Bronchial epithelial cell (primary cell): ENCODE measurements around the gene BNC1. TPM values are rescaled to one million over a fixed set of nuclear protein-coding genes. Genes with fewer than 3 reads are reported as not detected.
"Not testable (repeated sequence)": the region's sequence is repeated elsewhere in the genome, so short reads cannot be mapped to it uniquely, and the experiment has no call there.

Experiments used
- DNase-seq: peaks from one replicate; pipeline ENCODE4 v3.0.0-alpha.2; 2010; ENCODE audit warnings: low read depth
- FAIRE-seq: peaks from 2 replicates; lab custom pipeline; 2011; peaks lifted over from hg19 to GRCh38; lab: Jason Lieb, UNC
- H3K27me3 ChIP-seq: 2 replicates; pipeline ENCODE4 v1.5.1; 2011; ENCODE audit warnings: low read length; ENCODE audit not compliant: control insufficient read depth, insufficient read depth
- H3K36me3 ChIP-seq: 2 replicates; pipeline ENCODE4 v1.5.1; 2011; ENCODE audit warnings: low read length; ENCODE audit not compliant: control insufficient read depth, insufficient read depth
- H3K4me3 ChIP-seq: 2 replicates; pipeline ENCODE4 v1.5.1; 2011; ENCODE audit warnings: mild to moderate bottlenecking, low read depth, low read length, control low read depth
- total RNA-seq: library from RNA; depleted of rRNA; stranded (reverse); fragments of >200 nt; gene quantifications from 2 replicates; pipeline ENCODE4 v1.2.1, GENCODE V29; 2014
- TF ChIP-seq, protein P1 (sequence below): IDR thresholded peaks from 2 replicates; pipeline ENCODE4 v1.5.1; 2011; ENCODE audit warnings: mild to moderate bottlenecking, moderate library complexity, low read length, control low read depth, inconsistent platforms; ENCODE audit not compliant: insufficient read depth, severe bottlenecking

Gene BNC1
- total RNA-seq, 1 donor from 2014 or later = 74.2 TPM

DNA sequence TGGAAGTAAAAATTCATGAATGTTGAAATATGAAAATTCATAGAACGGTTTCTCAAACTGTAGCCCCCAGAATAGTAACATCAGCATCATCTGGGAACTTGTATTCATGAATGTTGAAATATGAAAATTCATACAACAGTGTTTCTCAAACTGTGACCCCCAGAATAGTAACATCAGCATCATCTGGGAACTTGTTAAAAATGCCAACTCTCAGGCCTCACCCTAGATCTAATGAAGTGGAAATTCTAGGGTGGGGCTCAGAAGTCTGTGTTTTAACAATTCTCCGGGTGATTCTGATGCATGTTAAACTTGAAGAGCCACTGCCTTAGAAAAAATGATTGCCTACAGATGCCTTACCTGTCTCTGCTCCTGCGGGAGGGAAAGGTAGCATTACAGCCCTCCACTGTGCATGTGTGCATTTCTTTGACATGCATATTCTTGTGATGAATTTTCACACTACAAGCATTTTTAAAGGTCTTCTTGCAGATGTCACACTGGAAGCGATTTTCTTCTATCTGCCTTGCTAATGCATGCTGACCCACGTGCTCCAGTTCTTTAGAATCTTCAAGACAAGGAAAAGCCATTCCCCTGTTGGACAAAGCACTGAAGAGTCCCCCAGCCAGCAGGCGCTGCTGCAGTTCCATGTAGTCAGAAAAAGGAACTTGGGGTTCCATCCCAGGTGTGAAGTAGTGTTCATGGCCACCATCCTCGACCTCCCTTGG, 21.7 kb downstream of the BNC1 start:
- DNase-seq (no peak), FAIRE-seq (no peak)
- TF ChIP-seq, protein P1, sequence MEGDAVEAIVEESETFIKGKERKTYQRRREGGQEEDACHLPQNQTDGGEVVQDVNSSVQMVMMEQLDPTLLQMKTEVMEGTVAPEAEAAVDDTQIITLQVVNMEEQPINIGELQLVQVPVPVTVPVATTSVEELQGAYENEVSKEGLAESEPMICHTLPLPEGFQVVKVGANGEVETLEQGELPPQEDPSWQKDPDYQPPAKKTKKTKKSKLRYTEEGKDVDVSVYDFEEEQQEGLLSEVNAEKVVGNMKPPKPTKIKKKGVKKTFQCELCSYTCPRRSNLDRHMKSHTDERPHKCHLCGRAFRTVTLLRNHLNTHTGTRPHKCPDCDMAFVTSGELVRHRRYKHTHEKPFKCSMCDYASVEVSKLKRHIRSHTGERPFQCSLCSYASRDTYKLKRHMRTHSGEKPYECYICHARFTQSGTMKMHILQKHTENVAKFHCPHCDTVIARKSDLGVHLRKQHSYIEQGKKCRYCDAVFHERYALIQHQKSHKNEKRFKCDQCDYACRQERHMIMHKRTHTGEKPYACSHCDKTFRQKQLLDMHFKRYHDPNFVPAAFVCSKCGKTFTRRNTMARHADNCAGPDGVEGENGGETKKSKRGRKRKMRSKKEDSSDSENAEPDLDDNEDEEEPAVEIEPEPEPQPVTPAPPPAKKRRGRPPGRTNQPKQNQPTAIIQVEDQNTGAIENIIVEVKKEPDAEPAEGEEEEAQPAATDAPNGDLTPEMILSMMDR = no peak
- no peak overlapping the region for H3K4me3 ChIP-seq
- peaks cover 27% of the 10 kb centered on the region for H3K36me3 ChIP-seq
- H3K27me3 ChIP-seq = no peaks in the 10 kb centered on the region

DNA sequence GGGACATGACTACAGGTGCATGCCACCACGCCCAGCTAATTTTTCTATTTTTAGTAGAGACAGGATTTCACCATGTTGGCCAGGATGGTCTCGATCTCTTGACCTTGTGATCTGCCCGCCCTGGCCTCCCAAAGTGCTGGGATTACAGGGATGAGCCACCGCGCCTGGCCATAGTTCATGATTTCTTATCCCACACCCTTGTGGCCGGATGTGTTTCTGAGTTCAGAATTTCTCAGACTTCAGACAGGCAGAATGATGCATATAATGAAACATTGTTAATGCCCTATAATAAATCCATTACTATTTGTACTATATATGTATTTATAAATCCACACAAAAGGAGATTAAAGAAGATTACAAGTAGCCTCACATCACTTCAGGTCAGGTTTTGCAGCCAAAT, 22.3 kb downstream of the BNC1 start:
- not testable (repeated sequence) for FAIRE-seq, DNase-seq, H3K4me3 ChIP-seq, H3K27me3 ChIP-seq
- H3K36me3 ChIP-seq = peaks cover 33% of the 10 kb centered on the region

DNA sequence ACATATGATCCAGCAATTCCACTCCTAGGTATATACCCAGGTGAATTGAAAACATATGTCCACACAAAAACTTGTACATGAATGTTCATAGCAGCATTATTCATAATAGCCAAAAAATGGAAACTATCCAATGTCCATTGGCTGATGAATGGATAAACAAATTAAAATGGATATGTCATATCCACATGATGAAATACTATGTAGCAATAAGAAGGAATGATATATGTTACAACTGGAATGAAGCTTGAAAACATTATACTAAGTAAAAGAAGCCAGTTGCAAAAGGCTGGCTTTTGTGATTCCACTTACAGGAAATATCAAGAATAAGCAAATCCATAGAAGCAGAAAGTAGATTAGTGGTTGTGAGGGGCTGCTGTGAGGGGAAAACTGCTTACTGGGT, 33.7 kb downstream of the BNC1 start:
- H3K36me3 ChIP-seq = no peaks in the 10 kb centered on the region
- DNase-seq (peak; percentile 75), FAIRE-seq (no peak)
- TF ChIP-seq, protein P1 = no peak
- peaks cover 4% of the 10 kb centered on the region for H3K27me3 ChIP-seq
- H3K4me3 ChIP-seq = no peak overlapping the region

DNA sequence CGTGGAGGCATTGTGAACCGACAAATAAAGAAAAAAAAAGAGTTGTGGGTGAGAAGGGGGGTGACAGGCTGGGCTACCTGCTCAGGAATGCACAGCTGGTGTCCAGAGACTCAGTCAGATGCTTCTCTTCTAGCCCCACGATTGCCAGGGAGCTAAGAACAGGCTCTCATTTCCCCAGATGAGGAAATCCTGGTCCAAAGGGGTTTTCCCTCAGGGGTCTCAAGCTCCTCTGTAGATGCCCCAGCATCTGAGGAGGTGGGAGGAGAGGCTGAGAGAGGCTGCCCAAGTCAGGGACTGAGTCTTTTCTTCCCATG, 35.5 kb downstream of the BNC1 start:
- DNase-seq = no peak
- no peak for FAIRE-seq
- TF ChIP-seq, protein P1 = no peak
- Histone ChIP-seq H3K4me3 (no peak overlapping the region), H3K27me3 (peaks cover 4% of the 10 kb centered on the region), H3K36me3 (no peaks in the 10 kb centered on the region)

DNA sequence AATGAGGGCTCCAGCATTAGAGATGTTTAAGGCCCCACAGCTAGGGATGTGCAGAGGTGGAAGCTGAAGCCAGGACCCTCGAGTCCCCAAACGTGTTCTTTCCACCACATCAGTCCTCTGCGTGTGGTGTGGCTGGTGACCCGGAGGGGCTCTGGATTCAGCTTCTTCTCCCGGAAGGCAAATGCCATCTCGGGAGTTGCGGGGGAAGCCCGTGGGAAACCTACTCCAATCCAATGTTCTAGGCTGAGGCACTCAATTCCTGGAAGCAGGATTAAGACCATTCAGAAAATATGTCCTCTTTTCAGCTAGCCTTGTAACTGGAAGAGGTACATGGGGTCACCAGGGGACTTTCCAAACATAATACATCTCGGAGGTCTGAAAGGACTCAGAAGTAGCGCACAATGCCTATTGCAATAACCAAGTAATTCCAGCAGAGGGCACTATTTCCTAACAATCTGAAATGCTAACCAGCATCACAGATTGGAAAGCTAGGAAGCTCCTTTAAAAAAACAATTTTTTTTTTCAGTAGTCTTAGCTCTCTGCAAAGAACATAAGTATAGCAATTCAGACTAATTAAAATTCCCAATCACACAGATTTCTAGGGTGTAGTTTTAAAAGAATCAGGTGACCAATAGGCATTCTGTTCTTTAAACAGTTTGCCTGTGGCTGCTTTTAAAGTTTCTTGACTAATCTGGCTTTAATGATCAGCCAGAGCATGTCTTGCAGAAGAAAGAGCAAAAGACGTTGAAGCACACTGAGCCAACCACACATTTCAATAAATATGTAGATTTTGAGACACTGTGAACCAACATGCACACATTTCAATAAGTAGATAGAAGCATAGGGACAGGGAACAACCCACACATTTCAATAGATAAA, 36.1 kb downstream of the BNC1 start:
- Histone ChIP-seq H3K36me3 (no peaks in the 10 kb centered on the region), H3K27me3 (peaks cover 7% of the 10 kb centered on the region), H3K4me3 (no peak overlapping the region)
- FAIRE-seq = no peak
- TF ChIP-seq, protein P1 = peak; percentile 69
- DNase-seq = peak; percentile 69

DNA sequence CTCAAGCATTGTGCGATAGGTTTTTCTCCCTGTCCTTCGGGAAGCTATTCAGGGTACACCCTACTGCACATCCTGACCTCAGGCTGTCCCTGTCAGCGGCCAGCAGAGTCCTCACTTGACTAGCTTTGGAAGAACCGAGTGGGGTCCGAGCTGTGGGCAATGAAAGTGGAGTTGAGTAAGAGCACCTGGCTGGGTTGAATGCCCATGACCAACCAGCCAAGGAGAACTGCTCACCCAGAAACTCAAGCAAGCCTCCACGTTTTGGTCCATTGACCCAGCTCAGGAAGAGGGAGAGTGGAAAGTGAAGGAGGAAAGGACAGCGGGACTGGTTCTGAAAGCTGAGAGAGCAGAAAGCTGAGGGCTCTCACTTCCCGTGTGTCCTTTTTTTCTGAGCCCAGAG, 40.8 kb downstream of the BNC1 start:
- no peak for DNase-seq
- Histone ChIP-seq H3K4me3 (no peak overlapping the region), H3K36me3 (no peaks in the 10 kb centered on the region), H3K27me3 (peaks cover 7% of the 10 kb centered on the region)
- no peak for FAIRE-seq
- TF ChIP-seq, protein P1 = no peak
